Coronary artery (tissue), 2 donors: ENCODE data around the gene PTPRE.
A peak's percentile ranks its signal among the peaks of the same experiment; 100 is the strongest.

ENCODE experiments used
- DNase-seq: peaks from one replicate; pipeline ENCODE4 v3.0.0-alpha.2; 2017; ENCODE audit warnings: low spot score
- H3K27ac ChIP-seq, 2 donors: fragments of 200-600 bp; sonication (generic); one replicate each; pipeline ENCODE4 v1.5.1; 2016 to 2019
- H3K4me3 ChIP-seq: fragments of 200-600 bp; sonication (generic); 2 replicates; pipeline ENCODE4 v1.5.1; 2016; ENCODE audit warnings: mild to moderate bottlenecking, moderate library complexity
- TF ChIP-seq, protein P1 (sequence below): fragments of 200-600 bp; sonication (generic); IDR thresholded peaks from one replicate; pipeline ENCODE4 v1.5.1; 2019; ENCODE audit warnings: antibody characterized with exemption

The PTPRE gene

DNA sequence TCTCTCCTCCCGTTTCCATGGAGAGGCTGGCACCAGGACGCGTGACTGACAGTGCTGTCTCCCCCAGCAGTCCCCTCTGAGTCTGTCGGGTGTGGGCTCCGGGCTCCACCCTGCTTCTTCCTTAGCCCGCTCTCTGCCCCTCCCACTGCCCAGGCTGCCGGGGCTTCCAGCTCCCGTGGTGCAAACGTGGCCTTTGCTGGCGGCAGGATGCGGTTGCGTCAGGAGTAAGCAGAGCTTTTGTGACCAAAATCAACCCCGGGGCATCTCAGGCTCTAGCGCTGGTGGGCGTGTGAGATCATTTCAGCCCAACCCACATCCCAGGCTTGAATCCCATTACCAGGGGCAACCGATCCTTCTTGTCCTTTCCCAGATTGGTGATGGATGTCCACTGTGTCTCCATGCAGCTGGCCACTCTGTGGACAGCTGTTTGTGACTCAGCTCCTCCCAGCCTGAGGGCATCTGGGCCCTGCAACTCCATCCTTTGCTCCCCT lies 28.2 kb downstream of the PTPRE start:
- peak; percentile 62 for DNase-seq
- no peak overlapping the region for H3K4me3 ChIP-seq
- no peak overlapping the region for H3K27ac ChIP-seq
- TF ChIP-seq, protein P1, sequence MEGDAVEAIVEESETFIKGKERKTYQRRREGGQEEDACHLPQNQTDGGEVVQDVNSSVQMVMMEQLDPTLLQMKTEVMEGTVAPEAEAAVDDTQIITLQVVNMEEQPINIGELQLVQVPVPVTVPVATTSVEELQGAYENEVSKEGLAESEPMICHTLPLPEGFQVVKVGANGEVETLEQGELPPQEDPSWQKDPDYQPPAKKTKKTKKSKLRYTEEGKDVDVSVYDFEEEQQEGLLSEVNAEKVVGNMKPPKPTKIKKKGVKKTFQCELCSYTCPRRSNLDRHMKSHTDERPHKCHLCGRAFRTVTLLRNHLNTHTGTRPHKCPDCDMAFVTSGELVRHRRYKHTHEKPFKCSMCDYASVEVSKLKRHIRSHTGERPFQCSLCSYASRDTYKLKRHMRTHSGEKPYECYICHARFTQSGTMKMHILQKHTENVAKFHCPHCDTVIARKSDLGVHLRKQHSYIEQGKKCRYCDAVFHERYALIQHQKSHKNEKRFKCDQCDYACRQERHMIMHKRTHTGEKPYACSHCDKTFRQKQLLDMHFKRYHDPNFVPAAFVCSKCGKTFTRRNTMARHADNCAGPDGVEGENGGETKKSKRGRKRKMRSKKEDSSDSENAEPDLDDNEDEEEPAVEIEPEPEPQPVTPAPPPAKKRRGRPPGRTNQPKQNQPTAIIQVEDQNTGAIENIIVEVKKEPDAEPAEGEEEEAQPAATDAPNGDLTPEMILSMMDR = no peak

DNA sequence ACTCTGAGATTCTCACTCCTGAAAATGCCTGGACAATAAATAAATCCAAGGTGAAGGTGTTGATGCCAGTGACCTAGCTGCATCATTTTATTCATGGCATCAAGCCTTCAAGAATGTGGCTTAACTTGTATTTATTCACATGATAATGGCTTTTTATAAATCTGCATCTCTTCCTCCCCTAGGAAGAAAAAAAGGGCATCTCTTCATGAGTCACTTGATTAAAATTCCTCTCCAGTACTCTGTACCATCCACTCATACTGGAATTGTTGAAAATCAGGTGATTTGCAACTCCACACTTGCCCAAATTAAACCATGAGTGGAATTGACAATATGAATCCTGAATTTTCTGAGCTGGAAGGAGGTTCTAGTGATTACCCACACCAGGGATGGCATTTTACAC lies 30.2 kb downstream of the PTPRE start:
- Histone ChIP-seq H3K27ac (no peak overlapping the region), H3K4me3 (no peak overlapping the region)
- DNase-seq = no peak
- TF ChIP-seq, protein P1 = no peak

DNA sequence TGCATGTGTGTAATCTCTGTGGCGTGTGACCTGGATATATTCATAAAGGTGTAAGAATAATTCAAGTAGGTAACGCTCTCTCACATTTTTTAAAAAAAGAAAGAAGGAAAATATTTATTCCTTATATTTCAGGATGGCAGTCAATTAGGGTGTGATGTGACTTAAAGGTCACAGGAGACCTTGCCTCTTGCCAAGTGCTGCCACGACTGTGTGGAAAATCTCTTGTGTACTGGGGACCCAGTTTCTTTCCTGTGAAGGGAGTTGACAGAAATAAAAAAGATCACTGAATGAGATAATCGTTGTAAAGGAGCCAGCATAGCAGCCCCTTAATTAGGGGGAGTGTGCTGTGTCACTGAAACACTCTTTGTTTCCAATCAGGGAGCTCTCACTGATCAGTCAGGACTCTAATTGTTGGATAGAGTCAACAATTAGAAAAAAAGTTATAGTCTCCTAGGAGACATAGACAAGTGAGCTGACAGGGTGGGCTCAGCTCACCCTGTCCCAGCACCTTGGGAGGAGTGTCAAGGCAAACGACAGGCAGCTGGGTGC lies 31.1 kb downstream of the PTPRE start:
- H3K27ac ChIP-seq = no peak overlapping the region
- H3K4me3 ChIP-seq = no peak overlapping the region
- no peak for DNase-seq
- TF ChIP-seq, protein P1 = no peak

DNA sequence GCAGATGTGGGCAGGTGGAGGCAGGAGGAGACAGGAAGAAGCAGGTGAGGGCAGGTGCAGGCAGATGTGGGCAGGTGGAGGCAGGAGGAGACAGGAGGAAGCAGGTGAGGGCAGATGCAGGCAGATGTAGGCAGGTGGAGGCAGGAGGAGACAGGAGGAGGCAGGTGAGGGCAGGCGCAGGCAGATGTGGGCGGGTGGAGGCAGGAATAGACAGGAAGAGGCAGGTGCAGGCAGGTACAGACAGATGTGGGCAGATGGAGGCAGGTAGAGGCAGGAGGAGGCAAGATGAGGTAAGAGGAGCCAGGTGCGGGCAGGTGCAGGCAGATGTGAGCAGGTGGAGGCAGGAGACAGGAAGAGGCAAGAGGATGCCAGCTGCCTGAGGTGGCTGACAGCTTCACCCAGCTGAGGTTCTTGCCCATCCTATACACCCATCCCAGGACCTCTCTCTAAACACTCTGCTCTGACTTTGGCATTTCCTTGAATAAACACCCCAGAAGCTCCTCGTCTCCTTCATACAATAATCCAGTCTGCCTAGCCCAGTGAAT lies 33.0 kb downstream of the PTPRE start:
- peak; percentile 61 for DNase-seq
- Histone ChIP-seq H3K27ac (no peak overlapping the region), H3K4me3 (no peak overlapping the region)
- TF ChIP-seq, protein P1 = no peak

DNA sequence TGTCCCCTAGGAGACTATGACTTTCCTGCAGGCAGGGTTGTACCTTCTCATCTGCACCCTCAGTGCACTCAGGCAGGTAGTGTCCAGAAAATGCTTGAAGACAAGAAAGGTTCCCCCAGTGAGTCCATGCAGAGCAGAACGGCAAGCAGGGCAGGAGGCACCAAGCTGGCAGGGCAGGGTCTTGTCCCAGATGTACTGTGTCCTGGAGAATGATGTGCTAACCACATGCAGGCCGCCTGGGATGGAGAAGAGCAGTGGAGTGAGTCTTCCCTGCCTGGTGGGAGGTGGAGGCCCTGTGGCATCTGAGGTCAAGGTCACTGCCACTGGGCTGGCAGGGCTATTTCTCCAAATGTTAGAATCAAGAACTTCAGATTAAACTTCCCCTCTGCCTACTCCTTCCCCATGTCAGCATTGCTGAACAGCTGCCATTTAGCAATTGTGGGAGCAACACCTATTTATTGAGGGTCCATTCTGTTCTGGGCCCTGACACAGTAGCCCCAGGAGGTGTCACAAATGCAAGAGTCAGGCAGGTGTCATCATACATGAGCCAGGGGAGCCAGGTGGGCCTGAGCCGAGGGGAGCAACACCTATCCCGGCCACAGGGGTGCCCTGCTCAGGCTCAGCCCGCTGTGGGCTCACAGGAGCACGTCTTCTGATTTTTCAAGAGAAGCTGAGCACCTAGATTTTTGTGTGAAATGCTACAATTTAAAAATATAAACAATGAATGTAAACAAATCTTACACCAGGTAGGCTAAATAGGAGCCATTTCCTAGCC lies 34.1 kb downstream of the PTPRE start:
- H3K27ac ChIP-seq = no peak overlapping the region
- peak; percentile 62 for DNase-seq
- H3K4me3 ChIP-seq = no peak overlapping the region
- TF ChIP-seq, protein P1 = no peak

DNA sequence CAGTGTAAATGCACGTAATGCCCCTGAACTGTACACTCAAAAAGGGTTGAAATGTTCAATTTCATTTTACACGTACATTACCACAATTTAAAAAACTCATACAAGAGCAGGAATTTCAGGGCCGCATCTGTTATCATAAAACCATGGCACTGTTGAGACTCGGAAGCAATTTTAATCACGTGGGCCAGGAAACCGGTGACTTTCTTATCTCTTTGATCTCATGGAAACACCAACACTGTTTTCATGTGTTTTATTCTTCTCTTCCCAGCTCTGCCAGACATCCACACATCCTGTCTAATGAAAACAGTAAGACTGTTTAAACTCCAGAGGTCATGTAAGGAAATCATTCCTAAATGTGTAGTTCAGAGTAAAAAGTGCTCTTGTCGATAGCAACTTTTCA lies 35.9 kb downstream of the PTPRE start:
- Histone ChIP-seq H3K4me3 (no peak overlapping the region), H3K27ac (no peak overlapping the region)
- DNase-seq = no peak
- TF ChIP-seq, protein P1 = no peak
